ENCODE data around the gene GNG13. TPM values are rescaled to one million over a fixed set of nuclear protein-coding genes. Genes with fewer than 3 reads are reported as not detected.

The GNG13 gene
- total and polyA plus RNA-seq, 9 of the 15 experiments (the other 6 are each of a cell fraction or from before 2014, with no cell fraction given), result not detected

DNA sequence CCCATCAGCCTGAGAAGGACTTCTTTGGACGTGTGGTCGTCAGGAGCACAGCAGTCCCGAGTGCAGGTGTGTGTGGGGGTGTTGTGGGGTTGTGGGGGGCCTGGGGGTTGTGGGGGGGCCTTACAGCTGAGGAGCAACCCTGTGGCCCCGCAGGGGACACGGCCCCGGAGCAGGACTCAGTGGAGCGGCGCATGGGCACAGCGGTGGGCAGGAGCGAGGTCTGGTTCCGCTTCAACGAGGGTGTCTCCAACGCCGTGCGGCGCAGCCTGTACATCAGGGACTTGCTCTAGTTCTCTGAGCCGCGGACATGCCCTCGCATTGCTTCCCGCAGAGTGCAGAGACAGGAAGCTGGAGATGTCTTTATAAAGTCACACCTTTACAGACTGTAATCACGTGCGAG lies 2.8 kb downstream of the GNG13 start:
- no peak overlapping the region for H3K27ac ChIP-seq (ENCODE audit: extremely low read depth, low read depth, low read length)
- peaks cover 11% of the 10 kb centered on the region for H4K20me1 ChIP-seq (replicated peaks; ENCODE audit: control insufficient read depth, insufficient read depth, low read length)
- H2AFZ ChIP-seq (ENCODE audit: low read depth, low read length), result no peak overlapping the region
- peaks cover 2 to 92% of the 10 kb centered on the region in 2 experiments; a peak in 3 of 5 replicates for H3K4me1 ChIP-seq (replicated peaks in 1 of 2; ENCODE audit: control insufficient read depth in 2 of 2, insufficient read depth in 2 of 2, low read length in 2 of 2)
- BruUV-seq (replicated peaks), result no TSS peak
- no peak overlapping the region for H3K4me3 ChIP-seq
- H3K9ac ChIP-seq (ENCODE audit: insufficient read depth in 1 of 2, low read depth in 2 of 2, low read length in 2 of 2), result no peak overlapping the region
- H3K79me2 ChIP-seq (ENCODE audit: control insufficient read depth, insufficient read depth, low read length), result no peaks in the 10 kb centered on the region; the same call in 2 of the 3 replicates
- no peak overlapping the region for H3K4me2 ChIP-seq (ENCODE audit: insufficient read depth, low read length)
- DNase-seq (ENCODE audit: extremely low read depth in 1 of 4, low spot score in 3 of 4), result no peak
- H3K36me3 ChIP-seq (ENCODE audit: control insufficient read depth, insufficient read depth, low read length), result peaks cover 34% of the 10 kb centered on the region; the same call in 1 of the 3 replicates
- ATAC-seq, result no peak
- TF ChIP-seq, protein P1, sequence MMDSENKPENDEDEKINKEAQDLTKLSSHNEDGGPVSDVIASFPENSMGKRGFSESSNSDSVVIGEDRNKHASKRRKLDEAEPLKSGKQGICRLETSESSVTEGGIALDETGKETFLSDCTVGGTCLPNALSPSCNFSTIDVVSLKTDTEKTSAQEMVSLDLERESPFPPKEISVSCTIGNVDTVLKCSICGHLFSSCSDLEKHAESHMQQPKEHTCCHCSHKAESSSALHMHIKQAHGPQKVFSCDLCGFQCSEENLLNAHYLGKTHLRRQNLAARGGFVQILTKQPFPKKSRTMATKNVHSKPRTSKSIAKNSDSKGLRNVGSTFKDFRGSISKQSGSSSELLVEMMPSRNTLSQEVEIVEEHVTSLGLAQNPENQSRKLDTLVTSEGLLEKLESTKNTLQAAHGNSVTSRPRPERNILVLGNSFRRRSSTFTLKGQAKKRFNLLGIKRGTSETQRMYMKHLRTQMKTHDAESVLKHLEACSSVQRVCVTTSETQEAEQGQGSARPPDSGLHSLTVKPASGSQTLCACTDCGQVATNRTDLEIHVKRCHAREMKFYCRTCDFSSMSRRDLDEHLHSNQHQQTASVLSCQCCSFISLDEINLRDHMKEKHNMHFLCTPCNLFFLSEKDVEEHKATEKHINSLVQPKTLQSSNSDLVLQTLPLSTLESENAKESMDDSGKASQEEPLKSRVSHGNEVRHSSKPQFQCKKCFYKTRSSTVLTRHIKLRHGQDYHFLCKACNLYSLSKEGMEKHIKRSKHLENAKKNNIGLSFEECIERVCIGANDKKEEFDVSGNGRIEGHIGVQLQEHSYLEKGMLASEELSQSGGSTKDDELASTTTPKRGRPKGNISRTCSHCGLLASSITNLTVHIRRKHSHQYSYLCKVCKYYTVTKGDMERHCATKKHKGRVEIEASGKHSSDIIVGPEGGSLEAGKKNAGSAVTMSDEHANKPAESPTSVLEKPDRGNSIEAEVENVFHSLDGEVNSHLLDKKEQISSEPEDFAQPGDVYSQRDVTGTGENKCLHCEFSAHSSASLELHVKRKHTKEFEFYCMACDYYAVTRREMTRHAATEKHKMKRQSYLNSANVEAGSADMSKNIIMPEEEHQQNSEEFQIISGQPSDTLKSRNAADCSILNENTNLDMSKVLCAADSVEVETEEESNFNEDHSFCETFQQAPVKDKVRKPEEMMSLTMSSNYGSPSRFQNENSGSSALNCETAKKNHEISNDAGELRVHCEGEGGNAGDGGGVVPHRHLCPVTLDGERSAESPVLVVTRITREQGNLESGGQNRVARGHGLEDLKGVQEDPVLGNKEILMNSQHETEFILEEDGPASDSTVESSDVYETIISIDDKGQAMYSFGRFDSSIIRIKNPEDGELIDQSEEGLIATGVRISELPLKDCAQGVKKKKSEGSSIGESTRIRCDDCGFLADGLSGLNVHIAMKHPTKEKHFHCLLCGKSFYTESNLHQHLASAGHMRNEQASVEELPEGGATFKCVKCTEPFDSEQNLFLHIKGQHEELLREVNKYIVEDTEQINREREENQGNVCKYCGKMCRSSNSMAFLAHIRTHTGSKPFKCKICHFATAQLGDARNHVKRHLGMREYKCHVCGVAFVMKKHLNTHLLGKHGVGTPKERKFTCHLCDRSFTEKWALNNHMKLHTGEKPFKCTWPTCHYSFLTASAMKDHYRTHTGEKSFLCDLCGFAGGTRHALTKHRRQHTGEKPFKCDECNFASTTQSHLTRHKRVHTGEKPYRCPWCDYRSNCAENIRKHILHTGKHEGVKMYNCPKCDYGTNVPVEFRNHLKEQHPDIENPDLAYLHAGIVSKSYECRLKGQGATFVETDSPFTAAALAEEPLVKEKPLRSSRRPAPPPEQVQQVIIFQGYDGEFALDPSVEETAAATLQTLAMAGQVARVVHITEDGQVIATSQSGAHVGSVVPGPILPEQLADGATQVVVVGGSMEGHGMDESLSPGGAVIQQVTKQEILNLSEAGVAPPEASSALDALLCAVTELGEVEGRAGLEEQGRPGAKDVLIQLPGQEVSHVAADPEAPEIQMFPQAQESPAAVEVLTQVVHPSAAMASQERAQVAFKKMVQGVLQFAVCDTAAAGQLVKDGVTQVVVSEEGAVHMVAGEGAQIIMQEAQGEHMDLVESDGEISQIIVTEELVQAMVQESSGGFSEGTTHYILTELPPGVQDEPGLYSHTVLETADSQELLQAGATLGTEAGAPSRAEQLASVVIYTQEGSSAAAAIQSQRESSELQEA (IDR thresholded peaks at IDR 0.05; ENCODE audit: low read depth), result no peak
- TF ChIP-seq RB1 (IDR thresholded peaks at IDR 0.05; ENCODE audit: low read depth), result no peak
- no peak for TF ChIP-seq TEAD1 (CRISPR knock-in tag; IDR thresholded peaks at IDR 0.05)
- ChIA-PET POLR2A (no interaction called here), CTCF (ENCODE audit: low intra/inter-chr PET ratio) (no interaction called here)
- intact Hi-C loops (cut with micrococcal nuclease), result no loop called here
- no peak for FAIRE-seq
- in situ Hi-C loops (cut with MboI), result no loop called here
- H3K9me1 ChIP-seq (ENCODE audit: control insufficient read depth, insufficient read depth, low read length), result no peaks in the 10 kb centered on the region
- no peaks in the 10 kb centered on the region for H3K27me3 ChIP-seq (ENCODE audit: control insufficient read depth in 2 of 2, insufficient read depth in 2 of 2, low read length in 2 of 2)
- no peaks in the 10 kb centered on the region for H3K9me3 ChIP-seq (replicated peaks; ENCODE audit: control insufficient read depth, insufficient read depth, low read depth, low read length)
- 92% methylated on average over 16 of the region's 22 CpGs for WGBS (ENCODE audit: insufficient coverage, low coverage, missing lambda C conversion rate)

Data from K562 (cell line).